Uterus (tissue), 4 donors: ENCODE data around the gene VEZT. TPM values are rescaled to one million over a fixed set of nuclear protein-coding genes. Genes with fewer than 3 reads are reported as not detected.

ENCODE experiments used
- DNase-seq, 2 donors: peaks; one replicate each; pipeline ENCODE4 v3.0.0-alpha.2; 2019 to 2020
- H3K27ac ChIP-seq, 2 donors: fragments of 200-600 bp; sonication (generic); 1 replicate in 1 of 2; 2 replicates in 1 of 2; pipeline ENCODE4 v1.5.1; 2016 to 2018
- H3K27me3 ChIP-seq, 2 donors: fragments of 200-600 bp; sonication (generic); one replicate each; pipeline ENCODE4 v1.5.1; 2018 to 2019; ENCODE audit warnings: control low read depth in 1 of 2
- H3K36me3 ChIP-seq, 2 donors: fragments of 200-600 bp; sonication (generic); one replicate each; pipeline ENCODE4 v1.5.1; 2019; ENCODE audit warnings: control low read depth in 1 of 2
- H3K4me1 ChIP-seq, 2 donors: fragments of 200-600 bp; sonication (generic); one replicate each; pipeline ENCODE4 v1.5.1; 2018 to 2019; ENCODE audit warnings: control low read depth in 1 of 2
- H3K4me3 ChIP-seq, 2 donors: fragments of 200-600 bp; sonication (generic); 1 replicate in 1 of 2; 2 replicates in 1 of 2; pipeline ENCODE4 v1.5.1; 2018 to 2019; ENCODE audit warnings: mild to moderate bottlenecking in 1 of 2
- H3K9me3 ChIP-seq, 2 donors: fragments of 200-600 bp; sonication (generic); one replicate each; pipeline ENCODE4 v1.5.1; 2019; ENCODE audit warnings: control low read depth in 1 of 2
- CTCF ChIP-seq, 4 experiments: fragments of 200-600 bp in 2 of 4; fragments of 450-650 bp in 2 of 4; sonication (generic) in 2 of 4; IDR thresholded peaks; one replicate each; pipeline ENCODE4 v1.5.1; 2016 to 2019; ENCODE audit warnings: antibody characterized with exemption in 4 of 4, mild to moderate bottlenecking in 2 of 4, moderate library complexity in 1 of 4
- POLR2A ChIP-seq, 2 donors: fragments of 450-650 bp; IDR thresholded peaks; one replicate each; pipeline ENCODE4 v1.6.1; 2016; ENCODE audit warnings: antibody characterized with exemption in 2 of 2, mild to moderate bottlenecking in 1 of 2, moderate library complexity in 1 of 2
- intact Hi-C: fragments of 100-400 bp; cut with DNase I; formaldehyde crosslinking; loops from one replicate; pipeline ENCODE4 v1.15.1; 2023; ENCODE audit warnings: low total_unique reads
- total RNA-seq, 4 donors: library from RNA; depleted of rRNA in 3 of 4; stranded (reverse); fragments of >200 nt in 3 of 4; gene quantifications; one replicate each; pipeline versions ENCODE4 v1.1.0 to v1.2.4, GENCODE V29; 2014 to 2023
- donor health status: DM: yes; HTN: yes; CAD: no.

The VEZT gene
- 100 to 1,000 TPM in 1 of 4 donors, 10 to 100 TPM in 3; 38.9 to 172 (median 70.7) TPM for total RNA-seq

GRCh38 chr12:95217377-95218149 is at the start of gene VEZT, which contains the start of gene FGD6:
TSS of gene VEZT (plus strand) at chr12:95217807. CDS start at chr12:95217851, 44 bp downstream.
TSS of gene FGD6 (minus strand) at chr12:95217467. CDS start at chr12:95217240, 227 bp downstream.
- no peaks in the 10 kb centered on the region for H3K9me3 ChIP-seq
- TF ChIP-seq CTCF (IDR thresholded peaks at IDR 0.05) (peak; percentile 41 to 75 (median 67)), POLR2A (IDR thresholded peaks at IDR 0.05) (peak; percentile 73 to 87)
- intact Hi-C loops, result no loop called here
- no peaks in the 10 kb centered on the region for H3K27me3 ChIP-seq
- no peaks in the 10 kb centered on the region for H3K36me3 ChIP-seq
- peak within 1 kb of the TSS; percentile 95 to 99 for H3K27ac ChIP-seq
- H3K4me3 ChIP-seq, result peak within 1 kb of the TSS; percentile 92 to 96
- DNase-seq, result peak; percentile 99
- no peaks in the 10 kb centered on the region for H3K4me1 ChIP-seq

GRCh38 chr12:95168746-95169145 is 48.9 kb upstream of the VEZT start:
- peaks cover 0 to 7% of the 10 kb centered on the region in 2 donors for H3K4me1 ChIP-seq
- peak overlapping the region in 1 of 2 donors; percentile 43 for H3K27ac ChIP-seq
- H3K27me3 ChIP-seq, result no peaks in the 10 kb centered on the region
- intact Hi-C loops, result no loop called here
- no peaks in the 10 kb centered on the region for H3K36me3 ChIP-seq
- H3K4me3 ChIP-seq, result no peak overlapping the region
- TF ChIP-seq CTCF (IDR thresholded peaks at IDR 0.05) (no peak), POLR2A (IDR thresholded peaks at IDR 0.05) (no peak)
- no peaks in the 10 kb centered on the region for H3K9me3 ChIP-seq
- no peak for DNase-seq

- no peak for DNase-seq
- Histone ChIP-seq H3K4me1 (peaks cover 0 to 4% of the 10 kb centered on the region in 2 donors), H3K27ac (peak overlapping the region in 1 of 2 donors; percentile 43), H3K9me3 (no peaks in the 10 kb centered on the region), H3K27me3 (no peaks in the 10 kb centered on the region), H3K4me3 (no peak overlapping the region), H3K36me3 (no peaks in the 10 kb centered on the region)
- intact Hi-C loops, result no loop called here
- TF ChIP-seq POLR2A (IDR thresholded peaks at IDR 0.05) (no peak), CTCF (IDR thresholded peaks at IDR 0.05) (no peak)
Measured at GRCh38 chr12:95169368-95169767, 48.2 kb upstream of the VEZT start.

GRCh38 chr12:95173392-95174251 is 44.0 kb upstream of the VEZT start:
- peak overlapping the region; percentile 6 to 57 for H3K27ac ChIP-seq
- H3K4me1 ChIP-seq, result no peaks in the 10 kb centered on the region
- intact Hi-C loops, result no loop called here
- no peaks in the 10 kb centered on the region for H3K36me3 ChIP-seq
- H3K4me3 ChIP-seq, result no peak overlapping the region
- TF ChIP-seq CTCF (IDR thresholded peaks at IDR 0.05) (no peak), POLR2A (IDR thresholded peaks at IDR 0.05) (no peak)
- no peaks in the 10 kb centered on the region for H3K27me3 ChIP-seq
- DNase-seq, result peak; percentile 81 to 86
- H3K9me3 ChIP-seq, result no peaks in the 10 kb centered on the region
